ENCODE data around the gene KBTBD3.

The KBTBD3 gene

DNA sequence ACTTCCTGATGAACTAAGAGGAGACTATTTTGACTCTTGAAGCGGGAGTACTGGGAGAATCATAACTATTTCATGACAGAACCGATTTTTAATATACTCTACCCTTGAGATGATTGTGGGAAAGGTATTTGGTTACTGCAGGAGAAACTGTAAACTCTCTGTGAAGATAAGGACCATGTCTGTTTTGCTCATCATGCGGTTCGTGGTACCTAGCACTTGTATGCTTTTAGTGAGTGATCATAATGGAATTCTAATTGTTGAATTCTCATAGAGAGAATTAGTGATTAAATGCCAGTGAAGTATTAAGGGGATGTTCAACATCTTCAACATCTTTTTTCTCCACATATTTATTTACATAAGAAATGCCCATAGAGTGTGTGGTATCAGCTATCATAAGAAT lies 11.7 kb upstream of the KBTBD3 start:
- DNase-seq (ENCODE audit: low spot score), result no peak
- no peak overlapping the region for H3K4me3 ChIP-seq (ENCODE audit: severe bottlenecking)
- H3K9me3 ChIP-seq (ENCODE audit: severe bottlenecking), result no peaks in the 10 kb centered on the region
- no peak overlapping the region for H3K27ac ChIP-seq (ENCODE audit: poor library complexity, severe bottlenecking)
- peaks cover 88% of the 10 kb centered on the region for H3K36me3 ChIP-seq (ENCODE audit: low read depth)
- TF ChIP-seq, protein P1, sequence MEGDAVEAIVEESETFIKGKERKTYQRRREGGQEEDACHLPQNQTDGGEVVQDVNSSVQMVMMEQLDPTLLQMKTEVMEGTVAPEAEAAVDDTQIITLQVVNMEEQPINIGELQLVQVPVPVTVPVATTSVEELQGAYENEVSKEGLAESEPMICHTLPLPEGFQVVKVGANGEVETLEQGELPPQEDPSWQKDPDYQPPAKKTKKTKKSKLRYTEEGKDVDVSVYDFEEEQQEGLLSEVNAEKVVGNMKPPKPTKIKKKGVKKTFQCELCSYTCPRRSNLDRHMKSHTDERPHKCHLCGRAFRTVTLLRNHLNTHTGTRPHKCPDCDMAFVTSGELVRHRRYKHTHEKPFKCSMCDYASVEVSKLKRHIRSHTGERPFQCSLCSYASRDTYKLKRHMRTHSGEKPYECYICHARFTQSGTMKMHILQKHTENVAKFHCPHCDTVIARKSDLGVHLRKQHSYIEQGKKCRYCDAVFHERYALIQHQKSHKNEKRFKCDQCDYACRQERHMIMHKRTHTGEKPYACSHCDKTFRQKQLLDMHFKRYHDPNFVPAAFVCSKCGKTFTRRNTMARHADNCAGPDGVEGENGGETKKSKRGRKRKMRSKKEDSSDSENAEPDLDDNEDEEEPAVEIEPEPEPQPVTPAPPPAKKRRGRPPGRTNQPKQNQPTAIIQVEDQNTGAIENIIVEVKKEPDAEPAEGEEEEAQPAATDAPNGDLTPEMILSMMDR (IDR thresholded peaks at IDR 0.05; ENCODE audit: poor library complexity, severe bottlenecking), result no peak
- peaks cover 49% of the 10 kb centered on the region for H3K4me1 ChIP-seq (ENCODE audit: insufficient read depth, poor library complexity, severe bottlenecking)
- H3K27me3 ChIP-seq (ENCODE audit: insufficient read depth, poor library complexity, severe bottlenecking), result no peaks in the 10 kb centered on the region
- no peak for ATAC-seq (ENCODE audit: low read depth)

DNA sequence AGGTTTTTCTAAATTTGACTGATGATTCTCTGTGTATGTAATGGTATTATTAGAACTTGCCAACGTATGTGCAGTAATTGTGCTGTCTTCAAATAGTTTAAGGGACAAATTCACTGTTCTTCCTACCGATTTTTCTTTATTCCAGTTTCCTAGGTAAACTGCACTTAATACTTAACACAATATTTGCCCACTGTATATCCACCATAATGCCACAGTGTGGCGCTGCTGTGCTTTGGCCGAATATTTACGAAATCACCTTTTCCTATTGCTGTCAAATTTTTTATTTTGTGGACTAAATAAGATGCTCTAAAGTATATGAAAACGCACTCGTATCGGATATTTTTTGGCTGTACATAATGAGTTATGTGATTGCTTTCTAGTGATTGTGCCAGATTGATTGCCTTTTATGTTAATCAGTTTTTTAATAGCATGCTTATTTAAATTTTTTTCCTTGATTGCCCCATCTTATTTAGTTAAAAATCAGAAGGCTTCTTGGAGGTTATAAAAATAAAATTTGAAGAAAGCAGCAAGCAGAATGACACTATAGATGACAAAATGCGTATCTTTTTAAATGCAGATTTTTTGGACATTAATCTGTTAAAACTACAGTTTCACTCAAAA lies 10.8 kb upstream of the KBTBD3 start:
- no peak for DNase-seq (ENCODE audit: low spot score)
- TF ChIP-seq, protein P1 (IDR thresholded peaks at IDR 0.05; ENCODE audit: poor library complexity, severe bottlenecking), result peak; percentile 95

GRCh38 chr11:106086850-106087249 lies 9.7 kb upstream of the KBTBD3 start:
- Histone ChIP-seq H3K27me3 (ENCODE audit: insufficient read depth, poor library complexity, severe bottlenecking) (no peaks in the 10 kb centered on the region), H3K36me3 (ENCODE audit: low read depth) (peaks cover 87% of the 10 kb centered on the region), H3K9me3 (ENCODE audit: severe bottlenecking) (no peaks in the 10 kb centered on the region), H3K4me1 (ENCODE audit: insufficient read depth, poor library complexity, severe bottlenecking) (peaks cover 46% of the 10 kb centered on the region), H3K4me3 (ENCODE audit: severe bottlenecking) (no peak overlapping the region), H3K27ac (ENCODE audit: poor library complexity, severe bottlenecking) (no peak overlapping the region)
- TF ChIP-seq, protein P1 (IDR thresholded peaks at IDR 0.05; ENCODE audit: poor library complexity, severe bottlenecking), result no peak
- ATAC-seq (ENCODE audit: low read depth) (no peak), DNase-seq (ENCODE audit: low spot score) (no peak)

More for the DNA sequence above, 10.8 kb upstream of the KBTBD3 start:
- Histone ChIP-seq H3K27ac (ENCODE audit: poor library complexity, severe bottlenecking) (no peak overlapping the region), H3K27me3 (ENCODE audit: insufficient read depth, poor library complexity, severe bottlenecking) (no peaks in the 10 kb centered on the region), H3K36me3 (ENCODE audit: low read depth) (peaks cover 88% of the 10 kb centered on the region), H3K9me3 (ENCODE audit: severe bottlenecking) (no peaks in the 10 kb centered on the region), H3K4me3 (ENCODE audit: severe bottlenecking) (no peak overlapping the region), H3K4me1 (ENCODE audit: insufficient read depth, poor library complexity, severe bottlenecking) (peaks cover 46% of the 10 kb centered on the region)
- ATAC-seq (ENCODE audit: low read depth), result peak; percentile 61; the same call in 2 of the 3 replicates

DNA sequence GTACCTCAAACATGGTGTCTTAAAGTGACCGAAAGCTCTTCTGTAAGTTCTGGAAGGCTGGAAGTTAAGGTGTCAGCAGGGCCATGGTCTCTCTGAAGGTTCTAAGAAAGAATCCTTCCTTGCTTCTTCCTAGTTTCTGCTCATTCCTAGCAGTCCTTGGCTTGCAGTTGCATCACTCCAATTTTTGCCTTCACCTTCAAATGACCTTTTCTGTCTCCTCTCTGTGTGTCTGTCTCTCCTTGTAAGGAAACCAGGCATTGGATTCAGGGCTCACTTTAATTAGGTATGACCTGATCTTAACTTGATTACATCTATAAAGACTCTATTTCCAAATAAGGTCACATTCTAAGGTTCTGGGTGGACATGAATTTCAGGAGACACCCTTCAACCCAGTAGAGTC lies 9.0 kb upstream of the KBTBD3 start:
- no peak for DNase-seq (ENCODE audit: low spot score)
- Histone ChIP-seq H3K4me1 (ENCODE audit: insufficient read depth, poor library complexity, severe bottlenecking) (peaks cover 40% of the 10 kb centered on the region), H3K27ac (ENCODE audit: poor library complexity, severe bottlenecking) (no peak overlapping the region), H3K27me3 (ENCODE audit: insufficient read depth, poor library complexity, severe bottlenecking) (no peaks in the 10 kb centered on the region), H3K36me3 (ENCODE audit: low read depth) (peaks cover 87% of the 10 kb centered on the region), H3K9me3 (ENCODE audit: severe bottlenecking) (no peaks in the 10 kb centered on the region), H3K4me3 (ENCODE audit: severe bottlenecking) (no peak overlapping the region)
- ATAC-seq (ENCODE audit: low read depth), result no peak
- TF ChIP-seq, protein P1 (IDR thresholded peaks at IDR 0.05; ENCODE audit: poor library complexity, severe bottlenecking), result no peak

DNA sequence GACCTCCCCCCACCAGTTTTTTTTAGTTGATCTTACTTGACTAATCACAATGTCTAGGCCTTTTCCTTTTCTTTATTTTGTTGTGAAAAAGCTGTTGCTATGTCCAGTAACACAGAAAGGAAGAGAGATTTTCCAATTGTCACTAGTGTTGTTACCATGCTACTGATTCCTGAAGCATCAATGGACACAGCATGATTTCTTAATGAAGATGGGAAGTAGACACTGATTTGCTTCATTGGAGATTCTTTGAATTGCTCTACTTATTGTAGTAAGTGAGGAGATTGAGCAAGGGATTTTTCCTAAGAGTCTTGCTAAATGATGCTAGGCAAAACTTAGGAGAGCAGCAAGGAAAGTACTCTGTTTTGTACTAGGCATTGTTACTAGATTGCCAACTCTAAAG lies 4.9 kb upstream of the KBTBD3 start:
- DNase-seq (ENCODE audit: low spot score), result no peak
- Histone ChIP-seq H3K27ac (ENCODE audit: poor library complexity, severe bottlenecking) (no peak overlapping the region), H3K4me3 (ENCODE audit: severe bottlenecking) (no peak overlapping the region), H3K9me3 (ENCODE audit: severe bottlenecking) (no peaks in the 10 kb centered on the region), H3K27me3 (ENCODE audit: insufficient read depth, poor library complexity, severe bottlenecking) (no peaks in the 10 kb centered on the region), H3K4me1 (ENCODE audit: insufficient read depth, poor library complexity, severe bottlenecking) (peaks cover 17% of the 10 kb centered on the region), H3K36me3 (ENCODE audit: low read depth) (peaks cover 69% of the 10 kb centered on the region)
- ATAC-seq (ENCODE audit: low read depth), result no peak
- TF ChIP-seq, protein P1 (IDR thresholded peaks at IDR 0.05; ENCODE audit: poor library complexity, severe bottlenecking), result no peak

Measured in RWPE2 (cell line).